NCI-H524 (cell line): ENCODE data around the gene RPS6KA4.

Experiments used
- DNase-seq, 2 experiments: peaks; one replicate each; lab custom pipeline; 2025; lab: John Stamatoyannopoulos, UW

The RPS6KA4 gene

DNA sequence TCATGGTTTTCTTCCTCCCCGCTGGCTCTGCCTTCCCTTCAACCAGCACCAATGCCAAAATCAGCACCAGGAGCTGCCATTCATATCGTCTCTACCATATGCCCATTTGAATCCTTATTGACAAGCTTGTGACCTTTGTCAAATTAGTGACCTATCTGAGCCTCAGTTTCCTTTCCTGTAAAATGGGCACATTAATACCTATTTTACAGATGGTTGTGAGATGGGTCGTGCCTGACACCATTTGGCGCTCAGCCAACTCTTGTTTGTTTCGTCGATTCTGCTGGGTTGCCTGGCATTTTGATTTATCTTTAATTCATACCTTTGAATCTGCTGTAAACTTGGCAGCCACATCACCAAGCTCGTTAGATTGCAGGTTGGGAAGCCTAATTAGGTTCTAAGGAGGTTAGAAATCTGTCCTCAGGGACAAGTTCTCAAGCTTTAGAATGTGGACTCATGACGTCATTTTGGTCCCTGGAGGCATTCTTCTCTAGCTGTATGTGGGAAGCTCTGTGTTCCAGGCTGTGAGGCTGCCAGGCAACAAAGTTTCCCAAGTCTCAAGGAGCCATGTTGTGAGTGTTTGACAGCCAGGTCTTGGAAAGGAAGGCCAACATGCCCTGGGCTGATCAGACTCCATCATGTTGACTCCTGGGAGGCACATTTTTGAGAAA lies 61.0 kb downstream of the RPS6KA4 start:
- DNase-seq: no peak
